GM21526 (cell line): ENCODE data around the gene RPL13A.

ENCODE experiments used
- ATAC-seq: cut with Tn5 transposase; IDR thresholded peaks from one replicate; pipeline ENCODE4 v1.9.1; 2021; ENCODE audit warnings: moderate library complexity; ENCODE audit not compliant: unreplicated experiment, low FRiP score

The RPL13A gene

DNA sequence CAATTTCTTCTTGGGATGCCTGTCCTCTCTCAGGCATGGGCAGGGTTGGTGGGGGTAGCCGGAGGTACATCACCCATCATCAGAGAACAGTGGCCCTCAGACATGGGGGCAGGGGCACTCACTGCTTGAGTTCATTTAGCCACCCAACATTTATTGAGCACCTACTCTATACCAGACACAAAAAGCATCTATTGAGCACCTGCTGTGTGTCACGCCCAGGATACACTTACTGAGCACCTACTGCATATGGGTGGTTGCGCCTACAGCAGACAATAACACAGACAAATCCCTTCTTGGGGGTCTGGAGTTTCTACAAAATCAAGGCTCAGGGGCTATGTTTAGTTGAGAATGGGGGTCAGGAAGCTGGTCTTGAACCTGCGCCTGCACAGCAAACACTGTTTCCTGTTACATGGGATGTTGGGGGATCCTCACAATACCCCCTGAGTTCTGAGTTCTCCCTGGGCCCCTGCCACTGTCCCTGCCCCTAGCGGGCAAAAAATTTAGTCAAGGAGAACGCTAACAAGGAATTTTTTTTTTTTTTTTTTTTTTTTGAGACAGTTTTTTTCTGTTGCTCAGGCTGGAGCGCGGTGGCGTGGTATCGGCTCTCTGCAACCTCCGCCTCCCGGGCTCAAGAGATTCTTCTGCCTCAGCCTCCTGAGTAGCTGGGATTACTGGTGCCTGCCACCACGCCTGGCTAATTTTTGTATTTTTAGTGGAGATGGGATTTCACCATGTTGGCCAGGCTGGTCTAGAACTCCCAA is 52.0 kb downstream of the RPL13A start:
- no peak for ATAC-seq
